GM12892 (cell line): ENCODE measurements around the gene KCNK16.

Source experiments
- POLR2A ChIP-seq: IDR thresholded peaks from 2 replicates; pipeline ENCODE4 v1.6.1; 2011; ENCODE audit warnings: low read depth, low read length, control low read depth
- POLR2AphosphoS5 ChIP-seq: IDR thresholded peaks from 2 replicates; pipeline ENCODE4 v1.6.1; 2011; ENCODE audit warnings: low read depth, low read length, control low read depth

GRCh38 chr6:39365281-39366074 is 43.0 kb upstream of the KCNK16 start:
- TF ChIP-seq POLR2A (no peak), POLR2AphosphoS5 (no peak)
